ENCODE measurements around the gene MAMSTR.
"Not testable (repeated sequence)": the region's sequence is repeated elsewhere in the genome, so short reads cannot be mapped to it uniquely, and the experiment has no call there.

Gene MAMSTR

DNA sequence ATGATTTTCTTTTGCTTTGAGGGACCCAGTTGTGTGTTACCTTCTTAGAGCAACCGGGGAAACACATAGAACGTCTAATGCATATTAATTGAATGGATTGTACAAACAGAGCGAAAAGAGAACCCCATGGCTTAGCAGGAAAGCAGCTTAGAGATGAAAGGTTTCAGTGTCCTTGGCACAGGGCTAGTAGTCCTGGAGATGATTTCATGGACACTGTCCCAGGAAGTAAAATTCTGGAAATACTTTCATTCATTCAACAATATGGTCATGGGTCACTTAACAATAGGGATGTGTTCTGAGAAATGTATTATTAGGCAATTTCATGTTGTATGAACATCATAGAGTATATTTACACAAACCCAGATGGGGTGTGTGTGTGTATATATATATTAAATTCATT lies 33.4 kb downstream of the MAMSTR start:
- DNase-seq (ENCODE audit: low spot score) = no peak

DNA sequence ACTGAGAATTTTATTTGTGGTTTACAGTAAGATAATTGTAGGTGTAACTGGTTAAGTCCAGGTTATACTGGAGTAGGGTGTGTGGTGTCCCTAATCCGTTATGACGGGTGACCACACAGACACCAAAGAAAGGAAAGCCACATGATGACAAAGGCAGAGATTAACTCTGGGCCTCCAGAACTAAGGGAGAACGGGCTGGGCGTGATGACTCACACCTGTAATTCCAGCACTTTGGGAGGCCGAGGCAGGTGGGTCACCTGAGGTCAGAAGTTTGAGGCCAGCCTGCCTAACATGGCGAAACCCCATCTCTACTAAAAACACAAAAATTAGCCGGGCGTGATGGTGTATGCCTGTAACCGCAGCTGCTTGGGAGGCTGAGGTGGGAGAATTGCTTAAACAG lies 33.9 kb downstream of the MAMSTR start:
- DNase-seq (ENCODE audit: low spot score) = no peak

- peak; percentile 12 for DNase-seq (ENCODE audit: low spot score)
Measured at GRCh38 chr19:48683349-48683748, 36.2 kb downstream of the MAMSTR start.

DNA sequence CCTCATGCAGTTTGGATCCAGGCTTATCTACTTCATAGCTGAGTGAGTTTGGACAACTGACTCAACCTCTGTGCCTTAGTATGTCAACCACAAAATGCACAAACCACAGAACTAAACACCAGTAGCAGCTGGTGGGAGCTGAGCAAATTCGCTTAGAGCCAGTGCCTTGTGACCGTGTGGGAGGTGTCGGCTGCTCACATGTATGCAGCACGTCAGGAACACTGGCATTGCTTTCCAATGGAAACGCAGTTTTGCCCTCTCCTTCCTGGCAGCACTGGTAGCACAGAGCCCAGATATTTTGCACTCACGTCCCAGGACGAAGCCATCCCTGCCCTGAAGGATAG lies 38.4 kb downstream of the MAMSTR start:
- no peak for DNase-seq (ENCODE audit: low spot score)

GRCh38 chr19:48680436-48681126 lies 38.9 kb downstream of the MAMSTR start:
- no peak for DNase-seq (ENCODE audit: low spot score)

DNA sequence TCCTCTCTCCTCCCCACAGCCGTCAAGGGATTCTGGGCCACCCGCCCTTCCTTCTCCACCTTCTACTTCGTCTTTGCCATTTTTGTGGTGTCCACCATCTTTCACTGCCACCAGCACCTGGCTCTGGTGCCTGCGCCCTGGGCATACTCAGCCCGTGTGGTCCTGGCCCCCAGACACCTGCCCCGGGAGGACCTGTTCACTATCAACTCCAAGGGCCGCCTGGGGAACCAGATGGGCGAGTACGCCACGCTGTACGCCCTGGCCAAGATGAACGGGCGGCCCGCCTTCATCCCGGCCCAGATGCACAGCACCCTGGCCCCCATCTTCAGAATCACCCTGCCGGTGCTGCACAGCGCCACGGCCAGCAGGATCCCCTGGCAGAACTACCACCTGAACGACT lies 39.5 kb downstream of the MAMSTR start:
- DNase-seq (ENCODE audit: low spot score) = not testable (repeated sequence)

GRCh38 chr19:48678201-48678600 lies 41.3 kb downstream of the MAMSTR start:
- DNase-seq (ENCODE audit: low spot score) = no peak

DNA sequence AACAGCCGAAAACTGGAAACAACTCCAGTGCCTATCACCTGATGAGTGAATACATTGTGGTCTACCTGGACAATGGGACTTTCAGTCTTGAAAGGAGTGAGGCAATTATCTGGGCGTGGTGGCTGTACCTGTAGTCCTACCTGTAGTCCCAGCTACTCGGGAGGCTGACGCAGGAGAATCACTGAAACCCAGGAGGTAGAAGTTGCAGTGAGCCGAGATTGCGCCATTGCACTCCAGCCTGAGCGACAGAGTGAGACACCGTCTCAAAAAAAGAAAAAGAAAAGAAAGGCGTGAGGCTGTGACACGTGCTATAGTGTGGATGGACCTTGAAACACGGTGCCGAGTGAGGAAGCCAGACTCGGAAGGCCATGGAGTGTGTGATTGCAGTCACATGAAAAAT lies 42.6 kb downstream of the MAMSTR start:
- DNase-seq (ENCODE audit: low spot score) = no peak

GRCh38 chr19:48676487-48676886 lies 43.0 kb downstream of the MAMSTR start:
- no peak for DNase-seq (ENCODE audit: low spot score)

DNA sequence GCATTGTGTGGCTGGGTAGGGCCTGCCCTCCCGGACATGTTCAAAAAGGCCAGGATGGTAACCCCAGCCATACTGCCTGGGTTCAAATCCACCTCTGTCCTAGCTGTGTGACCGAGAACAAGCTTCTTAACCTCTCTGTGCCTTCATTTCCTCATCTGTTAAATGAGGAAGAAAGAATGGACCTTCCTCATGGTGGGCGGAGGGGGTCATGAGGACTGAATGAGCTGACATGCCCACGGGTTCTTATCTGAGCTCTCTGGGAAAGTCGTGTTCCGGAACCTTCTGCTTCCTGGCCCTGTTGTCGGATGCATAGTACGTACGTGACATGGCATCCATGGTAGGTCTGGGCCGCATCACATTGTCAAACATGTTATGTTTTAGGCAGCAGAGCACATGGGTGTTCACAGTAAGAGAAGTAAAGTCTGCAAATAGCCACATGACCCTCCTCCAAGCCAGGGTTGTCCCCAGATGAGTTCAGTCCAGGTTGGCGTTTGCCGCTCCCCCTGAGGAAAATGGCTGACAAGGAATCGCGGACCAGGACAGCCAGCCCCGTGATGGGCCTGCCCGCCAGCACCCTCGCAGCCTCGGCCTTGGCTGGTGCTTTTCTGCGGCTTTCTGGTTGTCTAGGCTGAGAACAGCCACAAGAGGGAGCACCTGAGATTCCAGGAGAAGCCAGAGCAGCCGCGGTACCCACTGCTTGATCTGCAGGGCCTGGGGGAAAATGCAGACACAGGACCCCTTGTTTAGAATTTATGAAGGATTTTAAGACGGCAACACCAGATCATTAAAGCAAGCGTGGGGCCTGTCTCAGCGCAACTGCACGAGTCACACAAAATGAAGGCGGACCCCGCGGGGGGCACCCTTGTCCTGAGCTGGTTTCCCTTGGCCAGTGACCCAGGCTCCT lies 44.4 kb downstream of the MAMSTR start:
- DNase-seq (ENCODE audit: low spot score) = peak; percentile 83

DNA sequence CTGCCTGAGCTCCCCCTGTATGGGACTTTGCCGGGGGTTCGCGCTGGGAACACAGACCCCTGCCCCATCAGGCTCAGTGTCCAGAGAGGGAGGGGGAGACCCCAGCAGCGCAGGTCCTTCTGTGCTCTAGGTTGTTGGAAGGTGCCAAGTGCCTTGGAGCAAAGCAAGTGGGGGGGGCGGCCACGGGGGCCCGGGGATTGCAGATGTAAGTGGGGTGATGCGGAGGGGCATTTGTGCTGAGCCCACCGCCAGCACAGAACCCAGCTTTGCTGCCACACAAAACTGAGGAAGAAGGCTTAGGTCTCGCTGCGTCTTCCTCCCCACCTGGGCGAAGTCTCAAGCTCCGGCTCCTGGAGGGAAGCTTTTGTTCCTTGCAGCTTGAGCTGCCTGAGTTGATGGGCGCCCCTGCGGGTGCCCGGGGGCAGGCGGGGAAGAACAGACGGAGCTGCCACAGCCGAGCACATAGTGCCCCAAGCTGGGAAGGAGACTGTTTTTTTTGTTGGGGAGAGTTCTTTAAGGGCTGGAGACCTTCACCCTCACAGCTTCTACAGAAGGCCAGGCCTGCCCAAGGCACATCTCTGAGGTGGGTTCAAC lies 45.2 kb downstream of the MAMSTR start:
- no peak for DNase-seq (ENCODE audit: low spot score)

GRCh38 chr19:48673436-48674100 lies 46.0 kb downstream of the MAMSTR start:
- no peak for DNase-seq (ENCODE audit: low spot score)

DNA sequence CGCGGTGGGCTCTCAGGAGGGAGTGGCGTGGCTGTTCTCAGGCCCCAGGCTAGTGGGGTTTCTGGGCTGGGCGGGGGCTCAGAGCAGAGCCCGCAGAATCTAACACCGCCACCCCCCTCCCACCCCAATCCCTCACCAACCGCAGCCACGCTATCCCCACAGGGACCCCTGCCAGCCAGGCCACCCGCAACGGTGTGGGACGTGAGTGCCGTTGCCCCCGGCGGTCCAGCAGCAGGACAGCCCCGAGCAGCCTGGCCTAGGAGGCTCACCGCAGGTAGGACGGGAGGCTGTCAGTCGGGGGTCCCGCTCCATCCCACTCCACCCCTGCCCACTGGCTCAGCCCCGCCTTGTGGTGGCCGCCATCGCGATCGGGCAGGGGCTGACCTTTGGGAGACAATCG lies 46.5 kb downstream of the MAMSTR start, which contains the start of gene NTN5:
TSS of gene NTN5 (minus strand) at position 24 of the 400 bp plus-strand sequence. CDS start 2,031 bp downstream, outside the sequence.
- DNase-seq (ENCODE audit: low spot score) = no peak

DNA sequence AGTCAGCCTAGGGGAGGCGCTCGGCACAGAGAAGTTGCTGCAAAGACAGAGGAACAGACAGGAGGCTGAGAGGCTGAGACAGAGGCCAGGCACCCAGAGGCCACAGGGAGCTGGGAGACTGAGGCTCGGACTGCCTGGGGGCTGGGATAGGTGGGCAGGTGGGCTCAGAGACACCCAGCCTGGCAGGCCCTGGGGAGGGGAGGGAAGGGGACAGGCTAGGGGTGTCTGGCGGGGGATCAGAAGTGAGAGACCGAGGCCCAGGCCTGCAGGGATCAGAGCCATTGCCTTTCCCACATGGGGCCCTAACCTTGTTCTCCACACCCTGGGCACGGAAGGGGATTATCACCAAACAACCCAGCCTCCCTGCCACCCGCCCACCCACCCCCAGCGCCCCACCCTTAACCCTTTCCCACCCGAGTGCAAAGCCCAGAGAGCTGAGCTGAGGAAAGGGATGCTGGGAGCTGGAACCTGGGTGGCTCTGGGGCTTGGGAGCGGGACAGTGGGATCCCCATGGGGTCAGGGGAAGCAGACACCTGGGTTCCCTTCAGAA lies 48.0 kb downstream of the MAMSTR start:
- DNase-seq (ENCODE audit: low spot score) = no peak

GRCh38 chr19:48670699-48671445 lies 48.7 kb downstream of the MAMSTR start:
- no peak for DNase-seq (ENCODE audit: low spot score)

DNA sequence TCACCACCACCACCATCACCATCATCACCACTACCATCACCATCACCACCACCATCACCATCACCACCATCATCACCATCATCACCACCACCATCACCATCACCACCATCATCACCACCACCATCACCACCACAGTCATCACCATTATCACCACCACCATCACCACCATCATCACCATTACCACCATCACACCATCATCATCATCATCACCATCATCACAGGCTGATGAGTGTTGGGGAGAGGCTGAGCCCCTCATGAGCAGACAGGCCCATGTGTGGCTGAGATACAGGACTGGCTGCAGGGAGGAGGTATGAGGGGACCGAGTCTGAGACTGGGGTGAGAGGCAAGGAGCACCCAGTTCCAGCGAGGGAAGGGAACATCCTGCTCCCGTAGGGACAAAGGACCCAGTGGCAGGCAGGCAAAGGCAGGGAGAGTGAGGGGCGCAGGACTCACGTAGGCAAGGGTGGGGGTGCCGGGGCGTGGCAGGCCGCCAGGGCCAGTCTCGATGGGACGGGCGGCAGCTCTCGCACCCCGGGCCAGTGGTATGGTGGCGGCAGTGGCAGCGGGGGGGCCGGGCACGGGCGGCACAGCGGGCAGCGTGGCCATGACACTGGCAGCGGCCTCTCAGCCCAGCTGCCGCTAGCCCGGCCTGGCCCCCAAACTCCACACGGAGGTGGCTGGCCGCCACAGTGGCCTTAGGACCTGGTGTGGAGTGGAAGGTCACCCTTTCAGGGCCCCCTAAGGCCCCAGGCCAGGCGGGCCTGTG lies 49.4 kb downstream of the MAMSTR start:
- DNase-seq (ENCODE audit: low spot score) = no peak

DNA sequence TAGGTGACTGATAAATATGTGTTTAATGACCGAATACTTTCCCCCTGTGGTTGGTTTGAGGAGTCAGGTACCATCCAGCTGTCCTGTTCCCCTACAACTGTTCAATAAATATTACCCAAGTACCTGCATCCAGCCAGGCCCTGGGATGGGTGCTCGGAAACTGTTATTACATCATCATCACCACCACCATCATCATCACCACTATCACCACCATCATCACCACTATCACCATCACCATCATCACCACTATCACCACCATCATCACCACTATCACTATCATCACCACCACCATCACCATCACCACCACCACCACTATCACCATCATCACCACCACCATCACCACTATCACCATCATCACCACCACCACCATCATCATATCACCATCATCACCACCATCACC lies 50.8 kb downstream of the MAMSTR start:
- DNase-seq (ENCODE audit: low spot score) = no peak

- no peak for DNase-seq (ENCODE audit: low spot score)
Measured at GRCh38 chr19:48668332-48668731, 51.2 kb downstream of the MAMSTR start.

GRCh38 chr19:48665786-48666185 lies 53.7 kb downstream of the MAMSTR start:
- no peak for DNase-seq (ENCODE audit: low spot score)

- no peak for DNase-seq (ENCODE audit: low spot score)
Measured at GRCh38 chr19:48664476-48664875, 55.0 kb downstream of the MAMSTR start.

DNA sequence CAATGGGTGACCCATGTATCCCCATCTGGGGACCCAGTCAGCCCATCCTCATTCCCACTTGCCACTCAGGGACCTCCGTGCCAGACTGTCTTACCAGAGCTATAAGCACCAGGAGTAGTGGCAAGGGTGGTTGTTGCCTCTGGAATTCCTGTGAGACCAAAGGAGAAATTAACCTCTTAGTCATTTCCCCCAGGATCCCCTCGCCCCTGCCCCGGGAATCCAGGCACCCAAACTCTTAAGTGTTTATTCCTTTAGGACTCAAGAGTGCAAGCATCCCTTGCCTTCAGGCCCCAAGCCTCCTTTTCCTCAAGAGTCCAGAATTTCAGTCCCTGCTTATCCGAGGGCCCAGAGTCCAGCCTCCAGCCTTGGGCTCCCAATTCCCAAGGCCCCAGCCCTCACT lies 55.9 kb downstream of the MAMSTR start:
- DNase-seq (ENCODE audit: low spot score) = no peak
